ENCODE results near the gene NDUFV3. TPM values are rescaled to one million over a fixed set of nuclear protein-coding genes. Genes with fewer than 3 reads are reported as not detected.

The NDUFV3 gene
- total RNA-seq, 6 experiments from 2014 or later: 18.9 to 39.1 (median 23.6) TPM

- no peak for DNase-seq
- WGBS (ENCODE audit: insufficient coverage, low coverage, low lambda C conversion rate, missing lambda C conversion rate): 83% methylated on average over 2 of the region's 20 CpGs
- no peak for ATAC-seq
- TF ChIP-seq CTCF (IDR thresholded peaks at IDR 0.05): no peak
- TF ChIP-seq POLR2A (IDR thresholded peaks at IDR 0.05): no peak
- Histone ChIP-seq H3K4me3 (no peak overlapping the region), H3K27me3 (no peaks in the 10 kb centered on the region), H3K4me1 (no peaks in the 10 kb centered on the region), H3K27ac (no peak overlapping the region), H3K9me3 (no peaks in the 10 kb centered on the region), H3K36me3 (peaks cover 0 to 64% (median 24%) of the 10 kb centered on the region in 4 donors)
- intact Hi-C loops (cut with DNase I): loop anchor here in 1 of 2 donors (10.0 kb wide), 1 partner anchor 62 kb away; no protein-coding TSS in a partner anchor
Measured at GRCh38 chr21:42852925-42853570, 40.1 kb upstream of the NDUFV3 start.

DNA sequence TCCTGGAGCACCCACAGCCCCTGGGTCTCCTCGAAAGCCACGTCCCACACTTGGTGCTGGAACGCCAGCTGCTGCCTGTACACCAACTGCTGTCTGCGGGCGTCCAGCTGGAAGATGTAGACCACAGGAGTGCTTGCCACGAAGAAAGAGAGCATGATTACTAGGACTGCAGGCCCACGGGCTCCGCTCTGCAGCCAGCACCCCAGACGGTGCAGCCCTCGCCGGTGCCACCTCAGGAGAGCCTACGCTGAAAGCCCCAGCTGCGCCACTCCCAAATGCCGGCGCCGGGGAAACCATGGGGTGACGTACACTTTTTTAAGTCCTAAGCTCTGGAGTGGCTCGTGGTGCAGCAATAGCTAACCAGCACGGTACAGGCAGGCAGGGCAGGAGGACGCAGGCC is 39.5 kb upstream of the NDUFV3 start:
- Histone ChIP-seq H3K27me3 (no peaks in the 10 kb centered on the region), H3K27ac (no peak overlapping the region), H3K4me3 (no peak overlapping the region), H3K9me3 (no peaks in the 10 kb centered on the region), H3K36me3 (peaks cover 0 to 65% (median 27%) of the 10 kb centered on the region in 4 donors), H3K4me1 (no peaks in the 10 kb centered on the region)
- TF ChIP-seq POLR2A (IDR thresholded peaks at IDR 0.05) (no peak), CTCF (IDR thresholded peaks at IDR 0.05) (no peak)
- 100% methylated on average over 1 of the region's 20 CpGs for WGBS (ENCODE audit: insufficient coverage, low coverage, low lambda C conversion rate, missing lambda C conversion rate)
- DNase-seq: no peak
- no peak for ATAC-seq
- intact Hi-C loops (cut with DNase I): loop anchor here in 1 of 2 donors (10.0 kb wide), 1 partner anchor 61 kb away; no protein-coding TSS in a partner anchor

DNA sequence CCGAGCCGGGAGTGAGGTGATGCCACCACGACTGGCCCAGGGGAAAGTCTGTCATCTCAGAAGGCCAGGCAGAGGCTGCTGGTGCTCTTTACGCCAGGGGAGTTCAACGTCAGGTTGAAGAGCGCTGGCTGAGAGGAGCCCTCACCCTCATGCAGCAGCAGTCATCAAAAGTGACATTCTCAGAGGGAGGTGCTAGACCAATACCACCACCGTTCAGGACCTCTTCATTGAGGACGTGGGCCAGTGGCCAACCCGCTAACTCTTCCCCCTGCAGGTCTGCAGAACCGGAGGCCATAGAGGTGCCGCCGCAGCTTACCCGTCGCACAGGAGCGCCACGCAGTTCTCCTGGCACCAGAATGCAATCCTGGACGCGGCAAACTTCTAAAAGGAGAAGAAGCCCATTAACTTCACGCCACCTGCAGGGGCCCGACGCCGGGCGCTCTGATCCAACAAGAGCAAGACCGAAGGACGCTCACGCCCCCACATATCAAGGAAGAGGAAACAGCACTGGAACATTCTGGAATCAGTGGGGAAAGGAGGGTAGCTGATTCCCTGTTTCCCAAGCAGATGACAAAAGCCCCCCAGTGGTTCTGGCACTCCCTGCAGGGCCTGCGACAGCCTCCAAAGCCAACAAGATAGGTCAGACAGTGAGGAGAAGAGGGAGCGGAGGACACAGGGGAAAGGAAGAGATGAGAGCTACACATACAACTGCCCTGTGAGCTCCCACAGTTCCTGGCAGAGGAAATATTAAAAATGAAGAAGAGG is 38.7 kb upstream of the NDUFV3 start:
- H3K27me3 ChIP-seq: no peaks in the 10 kb centered on the region
- DNase-seq: no peak
- H3K27ac ChIP-seq: no peak overlapping the region
- 100% methylated on average over 1 of the region's 28 CpGs for WGBS (ENCODE audit: insufficient coverage, low coverage, low lambda C conversion rate, missing lambda C conversion rate)
- TF ChIP-seq CTCF (IDR thresholded peaks at IDR 0.05): no peak
- TF ChIP-seq POLR2A (IDR thresholded peaks at IDR 0.05): no peak
- peaks cover 0 to 69% (median 25%) of the 10 kb centered on the region in 4 donors for H3K36me3 ChIP-seq
- H3K4me3 ChIP-seq: no peak overlapping the region
- no peaks in the 10 kb centered on the region for H3K4me1 ChIP-seq
- intact Hi-C loops (cut with DNase I): loop anchor here in 1 of 2 donors (10.0 kb wide), 1 partner anchor 60 kb away; no protein-coding TSS in a partner anchor
- no peaks in the 10 kb centered on the region for H3K9me3 ChIP-seq
- ATAC-seq: no peak

DNA sequence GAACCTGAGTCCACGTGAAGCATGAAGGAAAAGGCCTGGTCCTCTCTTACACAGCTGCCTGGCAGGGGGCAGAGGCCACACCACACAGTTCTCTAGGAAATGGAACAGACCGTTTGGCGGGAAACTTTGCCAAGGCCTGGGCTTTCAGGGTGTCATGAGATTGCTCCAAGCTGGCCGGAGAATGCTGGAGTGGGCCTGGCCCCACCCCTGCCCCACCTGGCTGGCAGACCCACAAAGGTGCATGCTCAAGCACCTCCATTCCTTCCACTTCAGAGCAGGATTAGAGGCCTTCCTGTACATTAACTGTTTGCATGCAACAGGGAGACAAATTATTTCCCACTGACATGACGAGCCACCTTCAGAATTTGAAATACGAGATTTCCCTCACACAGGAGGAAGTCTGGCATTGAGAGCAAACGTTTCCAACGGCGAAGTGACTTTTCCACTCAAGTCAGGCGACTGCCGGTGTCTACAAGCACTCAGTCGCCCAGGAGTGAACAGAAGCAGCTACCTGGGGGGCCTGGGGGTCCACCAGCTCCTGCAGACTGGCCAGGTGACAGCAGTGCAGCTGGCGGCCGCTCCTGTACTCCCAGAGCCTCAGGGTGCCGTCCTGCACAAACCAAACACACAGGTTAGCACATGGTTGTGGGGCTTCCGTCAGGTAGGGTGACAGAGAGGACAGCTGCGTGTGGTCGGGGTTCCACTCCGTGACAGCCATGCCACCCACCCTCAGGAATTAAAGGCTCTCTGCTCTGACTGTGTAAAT is 37.8 kb upstream of the NDUFV3 start:
- no peaks in the 10 kb centered on the region for H3K4me1 ChIP-seq
- intact Hi-C loops (cut with DNase I): loop anchor here in 1 of 2 donors (10.0 kb wide), 1 partner anchor 59 kb away; no protein-coding TSS in a partner anchor
- no peak overlapping the region for H3K27ac ChIP-seq
- H3K36me3 ChIP-seq: peaks cover 0 to 66% (median 20%) of the 10 kb centered on the region in 4 donors
- DNase-seq (no peak), ATAC-seq (no peak)
- no CpG with 5 or more reads among the region's 19 CpGs for WGBS (ENCODE audit: insufficient coverage, low coverage, low lambda C conversion rate, missing lambda C conversion rate)
- H3K9me3 ChIP-seq: no peaks in the 10 kb centered on the region
- TF ChIP-seq CTCF (IDR thresholded peaks at IDR 0.05) (no peak), POLR2A (IDR thresholded peaks at IDR 0.05) (no peak)
- no peaks in the 10 kb centered on the region for H3K27me3 ChIP-seq
- H3K4me3 ChIP-seq: no peak overlapping the region
